K562 (cell line): Measurements from ENCODE around the gene GEMIN2. TPM values are rescaled to one million over a fixed set of nuclear protein-coding genes. Genes with fewer than 3 reads are reported as not detected.

ENCODE experiments used
- ARID2 ChIP-seq: fragments of 450-650 bp; IDR thresholded peaks from 2 replicates; pipeline ENCODE4 v1.6.1; 2017; ENCODE audit warnings: antibody characterized with exemption, mild to moderate bottlenecking
- FOXM1 ChIP-seq, 2 experiments: fragments of 450-650 bp in 1 of 2; sonication (generic) in 1 of 2; formaldehyde crosslinking in 1 of 2; IDR thresholded peaks; 2 replicates each; pipeline versions ENCODE4 v1.6.1 to v1.9.0; 2017 to 2022; ENCODE audit warnings: low read depth in 2 of 2, mild to moderate bottlenecking in 2 of 2, missing genetic modification reagents in 1 of 2, moderate library complexity in 1 of 2
- HEY1 ChIP-seq: fragments of 250-450 bp; sonication (Bioruptor Pico); IDR thresholded peaks from 2 replicates; pipeline ENCODE4 v1.5.0; 2020; ENCODE audit warnings: mild to moderate bottlenecking, moderate library complexity, borderline replicate concordance
- HLTF ChIP-seq: fragments of 450-650 bp; IDR thresholded peaks from 2 replicates; pipeline ENCODE4 v1.6.1; 2016
- MEF2D ChIP-seq: conservative IDR thresholded peaks from 2 replicates; pipeline ENCODE4 v1.6.1; 2016; ENCODE audit warnings: low read depth, missing genetic modification characterization, missing compliant biosample characterization
- NFE2 ChIP-seq: IDR thresholded peaks from 2 replicates; pipeline ENCODE4 v1.6.1; 2014; ENCODE audit warnings: antibody characterized with exemption, low read depth
- NFIC ChIP-seq: fragments of 450-650 bp; IDR thresholded peaks from 2 replicates; pipeline ENCODE4 v1.6.1; 2017; ENCODE audit warnings: mild to moderate bottlenecking, inconsistent platforms
- POLR2AphosphoS2 ChIP-seq: IDR thresholded peaks from 2 replicates; pipeline ENCODE4 v1.6.1; 2012; ENCODE audit warnings: low read length, improper control_type of control experiment
- POLR2AphosphoS5 ChIP-seq: IDR thresholded peaks from 2 replicates; pipeline ENCODE4 v1.6.1; 2011; ENCODE audit warnings: mild to moderate bottlenecking, low read depth, low read length, moderate library complexity; ENCODE audit not compliant: control insufficient read depth, insufficient read depth
- POLR2B ChIP-seq: fragments of 450-650 bp; IDR thresholded peaks from 2 replicates; pipeline ENCODE4 v1.6.1; 2018; ENCODE audit warnings: low read depth; ENCODE audit not compliant: partially characterized antibody
- RAD51 ChIP-seq: fragments of 450-650 bp; IDR thresholded peaks from 2 replicates; pipeline ENCODE4 v1.7.1; 2016; ENCODE audit warnings: low read depth, mild to moderate bottlenecking, borderline replicate concordance
- SUPT5H ChIP-seq: fragments of 450-650 bp; IDR thresholded peaks from 2 replicates; pipeline ENCODE4 v1.6.1; 2016
- TEAD1 ChIP-seq, 2 experiments: fragments of 450-650 bp in 1 of 2; sonication (generic) in 1 of 2; formaldehyde crosslinking; IDR thresholded peaks; 2 replicates each; pipeline versions ENCODE4 v1.4.0 to v1.8.0; 2020 to 2022; ENCODE audit warnings: mild to moderate bottlenecking in 2 of 2, missing genetic modification reagents in 1 of 2
- ZC3H11A ChIP-seq: IDR thresholded peaks from 2 replicates; pipeline ENCODE4 v1.6.1; 2012; ENCODE audit warnings: low read depth, low read length, improper control_type of control experiment
- ZNF584 ChIP-seq: fragments of 200-800 bp; sonication (Bioruptor generic); IDR thresholded peaks from 2 replicates; pipeline ENCODE4 v1.6.1; 2016; ENCODE audit warnings: low read depth, mild to moderate bottlenecking, missing genetic modification characterization, missing compliant biosample characterization
- ZSCAN32 ChIP-seq: fragments of 450-650 bp; formaldehyde crosslinking; IDR thresholded peaks from 2 replicates; pipeline ENCODE4 v1.4.0; 2020; ENCODE audit warnings: mild to moderate bottlenecking, moderate library complexity
- polyA plus RNA-seq, 8 experiments: library from polyadenylated mRNA; depleted of rRNA in 4 of 8; stranded (reverse) in 5 of 8; unstranded in 3 of 8; fragments of >200 nt; fragmentation: Nextera tagmentation in 2 of 8; fragmentation: Illumina TruSeq in 1 of 8; extraction: Ambion mirVana in 2 of 8; extraction: Trizol in 1 of 8; gene quantifications; 2 replicates each; pipeline versions ENCODE4 v1.2.1 to v1.2.3, GENCODE V29; 2011 to 2014; ENCODE audit warnings: inconsistent platforms in 1 of 8, missing spikeins in 1 of 8
- total RNA-seq, 7 experiments: library from RNA; depleted of rRNA in 6 of 7; stranded (reverse); fragments of >200 nt in 6 of 7; fragmentation: Illumina TruSeq in 2 of 7; extraction: Trizol in 2 of 7; gene quantifications; 2 replicates each; pipeline versions ENCODE4 v1.2.1 to v1.2.3, GENCODE V29; 2011 to 2021; ENCODE audit warnings: low replicate concordance in 1 of 7
- TF ChIP-seq, protein P1 (sequence below): fragments of 250-450 bp; sonication (Bioruptor Pico); IDR thresholded peaks from 2 replicates; pipeline ENCODE4 v1.4.0; 2020
- TF ChIP-seq, protein P2 (sequence below), 2 experiments: fragments of 450-650 bp in 1 of 2; sonication (generic) in 1 of 2; formaldehyde crosslinking in 1 of 2; IDR thresholded peaks in 1 of 2; conservative IDR thresholded peaks in 1 of 2; 2 replicates each; pipeline versions ENCODE4 v1.6.1 to v1.8.1; 2016 to 2023; ENCODE audit warnings: mild to moderate bottlenecking in 2 of 2, moderate library complexity in 2 of 2, inconsistent platforms in 1 of 2, missing genetic modification reagents in 1 of 2
- TF ChIP-seq, protein P3 (sequence below): fragments of 200-800 bp; sonication (Bioruptor generic); IDR thresholded peaks from 2 replicates; pipeline ENCODE4 v1.6.1; 2017; ENCODE audit warnings: missing genetic modification characterization, missing compliant biosample characterization
- TF ChIP-seq, protein P4 (sequence below): sonication (generic); formaldehyde crosslinking; IDR thresholded peaks from 2 replicates; pipeline ENCODE4 v1.8.0; 2022; ENCODE audit warnings: missing genetic modification reagents, mild to moderate bottlenecking, moderate library complexity, borderline replicate concordance

Gene GEMIN2
- total and polyA plus RNA-seq, 9 of the 15 experiments (the other 6 are each of a cell fraction or from before 2014, with no cell fraction given) = 23.0 to 87.6 (median 45.5) TPM

GRCh38 chr14:39184628-39185255 lies 70.6 kb downstream of the GEMIN2 start (continued):
- TF ChIP-seq, protein P1, sequence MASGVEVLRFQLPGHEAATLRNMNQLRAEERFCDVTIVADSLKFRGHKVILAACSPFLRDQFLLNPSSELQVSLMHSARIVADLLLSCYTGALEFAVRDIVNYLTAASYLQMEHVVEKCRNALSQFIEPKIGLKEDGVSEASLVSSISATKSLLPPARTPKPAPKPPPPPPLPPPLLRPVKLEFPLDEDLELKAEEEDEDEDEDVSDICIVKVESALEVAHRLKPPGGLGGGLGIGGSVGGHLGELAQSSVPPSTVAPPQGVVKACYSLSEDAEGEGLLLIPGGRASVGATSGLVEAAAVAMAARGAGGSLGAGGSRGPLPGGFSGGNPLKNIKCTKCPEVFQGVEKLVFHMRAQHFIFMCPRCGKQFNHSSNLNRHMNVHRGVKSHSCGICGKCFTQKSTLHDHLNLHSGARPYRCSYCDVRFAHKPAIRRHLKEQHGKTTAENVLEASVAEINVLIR (CRISPR knock-in tag) = no peak
- TF ChIP-seq, protein P2, sequence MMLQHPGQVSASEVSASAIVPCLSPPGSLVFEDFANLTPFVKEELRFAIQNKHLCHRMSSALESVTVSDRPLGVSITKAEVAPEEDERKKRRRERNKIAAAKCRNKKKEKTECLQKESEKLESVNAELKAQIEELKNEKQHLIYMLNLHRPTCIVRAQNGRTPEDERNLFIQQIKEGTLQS (IDR thresholded peaks at IDR 0.05) = no peak
- TF ChIP-seq, protein P2 (CRISPR knock-in tag; conservative IDR thresholded peaks at IDR 0.05) = no peak
- TF ChIP-seq TEAD1 (CRISPR knock-in tag; IDR thresholded peaks at IDR 0.05) (no peak), POLR2AphosphoS5 (peak; percentile 67), MEF2D (no peak), RAD51 (no peak), FOXM1 (IDR thresholded peaks at IDR 0.05; ENCODE audit: low read depth) (no peak), FOXM1 (CRISPR knock-in tag; IDR thresholded peaks at IDR 0.05; ENCODE audit: low read depth) (no peak), POLR2AphosphoS2 (peak; percentile 63; the same call in 1 of the 2 replicates), NFIC (peak; percentile 12; the same call in 1 of the 2 replicates), ZNF584 (CRISPR knock-in tag) (no peak), HEY1 (CRISPR knock-in tag) (no peak), ARID2 (no peak), SUPT5H (peak; percentile 64; the same call in 1 of the 2 replicates), NFE2 (no peak), HLTF (no peak), POLR2B (peak; percentile 70), ZSCAN32 (no peak), ZC3H11A (no peak)
- TF ChIP-seq, protein P3, sequence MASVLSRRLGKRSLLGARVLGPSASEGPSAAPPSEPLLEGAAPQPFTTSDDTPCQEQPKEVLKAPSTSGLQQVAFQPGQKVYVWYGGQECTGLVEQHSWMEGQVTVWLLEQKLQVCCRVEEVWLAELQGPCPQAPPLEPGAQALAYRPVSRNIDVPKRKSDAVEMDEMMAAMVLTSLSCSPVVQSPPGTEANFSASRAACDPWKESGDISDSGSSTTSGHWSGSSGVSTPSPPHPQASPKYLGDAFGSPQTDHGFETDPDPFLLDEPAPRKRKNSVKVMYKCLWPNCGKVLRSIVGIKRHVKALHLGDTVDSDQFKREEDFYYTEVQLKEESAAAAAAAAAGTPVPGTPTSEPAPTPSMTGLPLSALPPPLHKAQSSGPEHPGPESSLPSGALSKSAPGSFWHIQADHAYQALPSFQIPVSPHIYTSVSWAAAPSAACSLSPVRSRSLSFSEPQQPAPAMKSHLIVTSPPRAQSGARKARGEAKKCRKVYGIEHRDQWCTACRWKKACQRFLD (CRISPR knock-in tag) = no peak
- TF ChIP-seq, protein P4, sequence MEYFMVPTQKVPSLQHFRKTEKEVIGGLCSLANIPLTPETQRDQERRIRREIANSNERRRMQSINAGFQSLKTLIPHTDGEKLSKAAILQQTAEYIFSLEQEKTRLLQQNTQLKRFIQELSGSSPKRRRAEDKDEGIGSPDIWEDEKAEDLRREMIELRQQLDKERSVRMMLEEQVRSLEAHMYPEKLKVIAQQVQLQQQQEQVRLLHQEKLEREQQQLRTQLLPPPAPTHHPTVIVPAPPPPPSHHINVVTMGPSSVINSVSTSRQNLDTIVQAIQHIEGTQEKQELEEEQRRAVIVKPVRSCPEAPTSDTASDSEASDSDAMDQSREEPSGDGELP (CRISPR knock-in tag) = no peak
